ENCODE results near the gene RHOT2. TPM values are rescaled to one million over a fixed set of nuclear protein-coding genes. Genes with fewer than 3 reads are reported as not detected.

RHOT2 gene
- total and polyA plus RNA-seq, 7 donors: 35.3 to 159 (median 52.9) TPM

DNA sequence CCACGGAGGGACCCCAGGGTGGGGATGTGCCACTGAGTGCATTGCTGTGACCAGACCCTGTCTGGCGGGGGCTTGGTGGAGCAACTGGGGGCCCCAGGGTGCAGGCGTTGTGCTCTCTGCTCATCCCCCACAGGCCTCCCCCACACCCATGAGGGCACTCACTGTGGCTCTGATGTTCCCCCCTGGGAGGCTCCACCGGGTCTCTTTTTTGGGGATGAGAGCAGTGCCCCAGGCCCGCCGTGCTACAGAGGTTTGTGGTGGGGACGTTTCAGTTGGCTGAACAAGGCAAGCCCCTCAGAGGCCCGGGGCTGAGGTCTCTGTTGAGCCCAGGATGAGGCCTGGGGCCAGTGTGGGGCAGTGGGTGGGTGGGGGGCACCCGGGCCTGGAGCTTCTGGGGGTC lies 55.8 kb downstream of the RHOT2 start:
- WGBS, 2 donors: 76 to 84% methylated on average over 9 of the region's 9 CpGs
- H3K4me1 ChIP-seq: peaks cover 0 to 56% (median 50%) of the 10 kb centered on the region in 4 donors

More for the DNA sequence above, 55.8 kb downstream of the RHOT2 start:
- intact Hi-C loops (cut with DNase I): no loop called here
- Histone ChIP-seq H3K36me3 (no peaks in the 10 kb centered on the region), H3K27ac (no peak overlapping the region), H3K27me3 (peaks cover 27 to 37% (median 28%) of the 10 kb centered on the region in 3 donors), H3K4me3 (no peak overlapping the region), H3K9me3 (no peaks in the 10 kb centered on the region)
- no peak for TF ChIP-seq POLR2A (IDR thresholded peaks at IDR 0.05)
- TF ChIP-seq POLR2AphosphoS5 (IDR thresholded peaks at IDR 0.05): no peak
- no peak for TF ChIP-seq EP300 (IDR thresholded peaks at IDR 0.05)
- TF ChIP-seq, protein P1, sequence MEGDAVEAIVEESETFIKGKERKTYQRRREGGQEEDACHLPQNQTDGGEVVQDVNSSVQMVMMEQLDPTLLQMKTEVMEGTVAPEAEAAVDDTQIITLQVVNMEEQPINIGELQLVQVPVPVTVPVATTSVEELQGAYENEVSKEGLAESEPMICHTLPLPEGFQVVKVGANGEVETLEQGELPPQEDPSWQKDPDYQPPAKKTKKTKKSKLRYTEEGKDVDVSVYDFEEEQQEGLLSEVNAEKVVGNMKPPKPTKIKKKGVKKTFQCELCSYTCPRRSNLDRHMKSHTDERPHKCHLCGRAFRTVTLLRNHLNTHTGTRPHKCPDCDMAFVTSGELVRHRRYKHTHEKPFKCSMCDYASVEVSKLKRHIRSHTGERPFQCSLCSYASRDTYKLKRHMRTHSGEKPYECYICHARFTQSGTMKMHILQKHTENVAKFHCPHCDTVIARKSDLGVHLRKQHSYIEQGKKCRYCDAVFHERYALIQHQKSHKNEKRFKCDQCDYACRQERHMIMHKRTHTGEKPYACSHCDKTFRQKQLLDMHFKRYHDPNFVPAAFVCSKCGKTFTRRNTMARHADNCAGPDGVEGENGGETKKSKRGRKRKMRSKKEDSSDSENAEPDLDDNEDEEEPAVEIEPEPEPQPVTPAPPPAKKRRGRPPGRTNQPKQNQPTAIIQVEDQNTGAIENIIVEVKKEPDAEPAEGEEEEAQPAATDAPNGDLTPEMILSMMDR (IDR thresholded peaks at IDR 0.05): no peak
- DNase-seq: no peak

Other genes with a start within 250 kb of the RHOT2 start
- 10 to 100 TPM; 20.0 to 44.9 (median 28.9) TPM for gene RAB11FIP3, start 242.5 kb upstream of the RHOT2 start, total RNA-seq
- 10 to 100 TPM; 10.6 to 24.1 (median 13.2) TPM for gene RAB11FIP3, start 242.5 kb upstream of the RHOT2 start, polyA plus RNA-seq
- 10 to 100 TPM; 10.3 to 24.4 (median 16.9) TPM for gene CAPN15, start 140.4 kb upstream of the RHOT2 start, total RNA-seq
- 10 to 100 TPM; 35.4 to 85.8 (median 60.1) TPM for gene CAPN15, start 140.4 kb upstream of the RHOT2 start, polyA plus RNA-seq
- not detected for gene PRR35, start 107.7 kb upstream of the RHOT2 start, total RNA-seq
- not detected for gene PRR35, start 107.7 kb upstream of the RHOT2 start, polyA plus RNA-seq
- 1 to 10 TPM; 1.5 to 4.2 (median 1.7) TPM for gene NHLRC4, start 101.1 kb upstream of the RHOT2 start, total RNA-seq
- 1 to 10 TPM in 1 of 3 donors, under 1 TPM in 2; 0.60 to 1.5 (median 0.69) TPM for gene NHLRC4, start 101.1 kb upstream of the RHOT2 start, polyA plus RNA-seq
- gene PIGQ, start 98.2 kb upstream of the RHOT2 start, total RNA-seq: 10 to 100 TPM; 15.5 to 45.7 (median 22.6) TPM
- gene PIGQ, start 98.2 kb upstream of the RHOT2 start, polyA plus RNA-seq: 10 to 100 TPM; 11.1 to 47.4 (median 12.0) TPM
- 10 to 100 TPM; 16.8 to 32.7 (median 17.9) TPM for gene RAB40C, start 78.1 kb upstream of the RHOT2 start, total RNA-seq
- gene RAB40C, start 78.1 kb upstream of the RHOT2 start, polyA plus RNA-seq: 10 to 100 TPM; 28.8 to 41.2 (median 38.3) TPM
- gene WFIKKN1, start 37.1 kb upstream of the RHOT2 start, total RNA-seq: 1 to 10 TPM in 1 of 4 donors, under 1 TPM in 3; 0.27 to 1.4 (median 0.43) TPM
- under 1 TPM; 0.46 to 0.80 (median 0.60) TPM for gene WFIKKN1, start 37.1 kb upstream of the RHOT2 start, polyA plus RNA-seq
- 100 to 1,000 TPM; 101 to 163 (median 157) TPM for gene METTL26, start 31.8 kb upstream of the RHOT2 start, total RNA-seq
- 100 to 1,000 TPM in 1 of 3 donors, 10 to 100 TPM in 2; 79.5 to 132 (median 87.1) TPM for gene METTL26, start 31.8 kb upstream of the RHOT2 start, polyA plus RNA-seq
- 10 to 100 TPM; 52.1 to 63.4 (median 55.6) TPM for gene MCRIP2, start 26.3 kb upstream of the RHOT2 start, total RNA-seq
- 100 to 1,000 TPM; 106 to 132 (median 131) TPM for gene MCRIP2, start 26.3 kb upstream of the RHOT2 start, polyA plus RNA-seq
- 10 to 100 TPM in 3 of 4 donors, 1 to 10 TPM in 1; 6.6 to 37.1 (median 13.7) TPM for gene WDR90, start 18.8 kb upstream of the RHOT2 start, total RNA-seq
- gene WDR90, start 18.8 kb upstream of the RHOT2 start, polyA plus RNA-seq: 10 to 100 TPM in 1 of 3 donors, 1 to 10 TPM in 2; 5.4 to 49.0 (median 7.2) TPM
- gene RHBDL1, start 7.5 kb downstream of the RHOT2 start, total RNA-seq: 1 to 10 TPM in 2 of 4 donors, under 1 TPM in 1, not detected in 1; 0.68 to 6.1 (median 1.5) TPM
- 1 to 10 TPM in 1 of 3 donors, under 1 TPM in 1, not detected in 1; 0.46 to 5.6 TPM for gene RHBDL1, start 7.5 kb downstream of the RHOT2 start, polyA plus RNA-seq
- gene STUB1, start 12.3 kb downstream of the RHOT2 start, total RNA-seq: 100 to 1,000 TPM; 109 to 183 (median 174) TPM
- gene STUB1, start 12.3 kb downstream of the RHOT2 start, polyA plus RNA-seq: 100 to 1,000 TPM; 104 to 136 (median 122) TPM
- gene JMJD8, start 16.2 kb downstream of the RHOT2 start, total RNA-seq: 10 to 100 TPM; 52.8 to 93.4 (median 73.8) TPM
- 10 to 100 TPM; 18.7 to 49.3 (median 22.2) TPM for gene JMJD8, start 16.2 kb downstream of the RHOT2 start, polyA plus RNA-seq
- gene WDR24, start 22.3 kb downstream of the RHOT2 start, total RNA-seq: 10 to 100 TPM in 2 of 4 donors, 1 to 10 TPM in 2; 6.4 to 17.7 (median 9.9) TPM
- 1 to 10 TPM; 2.4 to 9.8 (median 3.5) TPM for gene WDR24, start 22.3 kb downstream of the RHOT2 start, polyA plus RNA-seq
- 1 to 10 TPM in 3 of 4 donors, under 1 TPM in 1; 0.16 to 1.6 (median 1.4) TPM for gene FBXL16, start 37.7 kb downstream of the RHOT2 start, total RNA-seq
- gene FBXL16, start 37.7 kb downstream of the RHOT2 start, polyA plus RNA-seq: 1 to 10 TPM in 1 of 3 donors, under 1 TPM in 1, not detected in 1; 0.60 to 2.4 TPM
- gene METRN, start 47.0 kb downstream of the RHOT2 start, total RNA-seq: 10 to 100 TPM; 27.8 to 49.9 (median 32.2) TPM
- 10 to 100 TPM; 16.5 to 32.8 (median 31.8) TPM for gene METRN, start 47.0 kb downstream of the RHOT2 start, polyA plus RNA-seq
- 10 to 100 TPM; 27.1 to 53.1 (median 39.5) TPM for gene ANTKMT, start 53.0 kb downstream of the RHOT2 start, total RNA-seq
- gene ANTKMT, start 53.0 kb downstream of the RHOT2 start, polyA plus RNA-seq: 10 to 100 TPM; 18.6 to 38.1 (median 21.3) TPM
- under 1 TPM in 1 of 4 donors, not detected in 3; 0.49 TPM for gene CCDC78, start 58.3 kb downstream of the RHOT2 start, total RNA-seq
- 1 to 10 TPM in 1 of 3 donors, not detected in 2; 3.4 TPM for gene CCDC78, start 58.3 kb downstream of the RHOT2 start, polyA plus RNA-seq
- 1 to 10 TPM; 2.6 to 4.6 (median 3.8) TPM for gene HAGHL, start 59.0 kb downstream of the RHOT2 start, total RNA-seq
- gene HAGHL, start 59.0 kb downstream of the RHOT2 start, polyA plus RNA-seq: 10 to 100 TPM in 1 of 3 donors, 1 to 10 TPM in 1, under 1 TPM in 1; 0.92 to 10.5 (median 1.2) TPM
- 10 to 100 TPM; 18.9 to 28.5 (median 23.8) TPM for gene CIAO3, start 72.9 kb downstream of the RHOT2 start, total RNA-seq
- 10 to 100 TPM; 18.6 to 51.0 (median 25.4) TPM for gene CIAO3, start 72.9 kb downstream of the RHOT2 start, polyA plus RNA-seq
- under 1 TPM in 1 of 4 donors, not detected in 3; 0.54 TPM for gene MSLN, start 92.6 kb downstream of the RHOT2 start, total RNA-seq
- gene MSLN, start 92.6 kb downstream of the RHOT2 start, polyA plus RNA-seq: 1 to 10 TPM; 1.2 to 3.5 (median 1.2) TPM
- gene RPUSD1, start 120.2 kb downstream of the RHOT2 start, total RNA-seq: 10 to 100 TPM; 10.7 to 20.2 (median 13.2) TPM
- gene RPUSD1, start 120.2 kb downstream of the RHOT2 start, polyA plus RNA-seq: 10 to 100 TPM; 14.4 to 31.1 (median 17.3) TPM
- gene CHTF18, start 120.5 kb downstream of the RHOT2 start, total RNA-seq: 1 to 10 TPM; 2.8 to 7.7 (median 5.1) TPM
- 10 to 100 TPM in 1 of 3 donors, 1 to 10 TPM in 2; 1.8 to 29.2 (median 1.8) TPM for gene CHTF18, start 120.5 kb downstream of the RHOT2 start, polyA plus RNA-seq
- gene GNG13, start 132.6 kb downstream of the RHOT2 start, total RNA-seq: not detected
- gene GNG13, start 132.6 kb downstream of the RHOT2 start, polyA plus RNA-seq: 1 to 10 TPM in 1 of 3 donors, under 1 TPM in 2; 0.47 to 1.2 (median 0.92) TPM